Measurements from ENCODE around the gene LMCD1.
"Not testable (repeated sequence)": the region's sequence is repeated elsewhere in the genome, so short reads cannot be mapped to it uniquely, and the experiment has no call there.

LMCD1 gene

DNA sequence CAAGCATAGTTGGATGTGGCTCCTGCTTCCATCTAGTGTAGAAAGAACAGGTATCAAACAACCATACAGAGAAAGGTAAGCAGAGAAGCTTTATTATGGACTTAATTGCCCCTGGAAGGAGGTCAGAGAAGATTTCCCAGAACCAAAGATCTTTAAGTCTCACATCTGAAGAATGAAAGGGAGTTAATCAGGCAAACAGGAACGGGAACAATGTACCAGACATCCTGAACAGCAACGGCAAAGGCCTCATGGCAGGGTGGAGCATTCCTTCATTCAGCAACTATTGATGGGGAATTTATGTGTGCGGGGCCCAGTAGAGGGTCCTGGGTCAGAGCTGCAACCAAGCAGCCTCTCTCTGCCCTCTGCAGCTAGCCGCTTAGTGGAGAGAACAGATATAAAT lies 61.5 kb downstream of the LMCD1 start:
- no peak for DNase-seq

DNA sequence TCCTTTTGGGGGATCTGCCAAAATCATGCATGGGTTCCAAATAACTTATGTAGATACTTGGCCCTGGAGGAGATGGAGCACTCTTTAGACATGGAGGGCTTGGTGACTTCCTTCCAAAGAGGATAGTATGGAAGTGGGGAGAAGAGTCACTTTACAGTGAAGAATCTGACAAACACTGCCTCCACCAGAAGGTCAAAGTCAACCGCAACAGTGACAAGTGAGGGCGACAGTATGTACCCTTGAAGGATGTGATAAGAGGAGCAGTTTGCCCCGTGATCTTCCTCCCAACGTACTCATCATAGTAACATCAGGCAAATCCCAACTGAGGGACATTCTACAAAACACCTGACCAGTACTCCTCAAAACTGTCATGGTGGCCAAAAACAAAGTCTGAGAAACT lies 62.0 kb downstream of the LMCD1 start:
- no peak for DNase-seq

DNA sequence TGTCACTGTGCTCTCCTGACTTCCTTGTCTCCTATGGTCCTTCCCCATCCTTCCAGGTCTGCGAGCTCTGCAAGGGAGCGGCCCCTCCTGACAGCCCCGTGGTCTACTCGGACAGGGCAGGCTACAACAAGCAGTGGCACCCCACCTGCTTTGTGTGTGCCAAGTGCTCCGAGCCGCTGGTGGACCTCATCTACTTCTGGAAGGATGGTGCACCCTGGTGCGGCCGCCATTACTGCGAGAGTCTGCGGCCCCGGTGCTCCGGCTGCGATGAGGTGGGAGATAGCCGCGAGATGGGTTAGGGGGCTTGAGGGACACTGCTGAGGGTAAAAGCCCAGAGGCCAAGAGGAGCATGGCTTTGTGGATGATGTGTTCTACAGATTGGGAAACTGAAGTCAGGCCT lies 63.8 kb downstream of the LMCD1 start:
- no peak for DNase-seq

DNA sequence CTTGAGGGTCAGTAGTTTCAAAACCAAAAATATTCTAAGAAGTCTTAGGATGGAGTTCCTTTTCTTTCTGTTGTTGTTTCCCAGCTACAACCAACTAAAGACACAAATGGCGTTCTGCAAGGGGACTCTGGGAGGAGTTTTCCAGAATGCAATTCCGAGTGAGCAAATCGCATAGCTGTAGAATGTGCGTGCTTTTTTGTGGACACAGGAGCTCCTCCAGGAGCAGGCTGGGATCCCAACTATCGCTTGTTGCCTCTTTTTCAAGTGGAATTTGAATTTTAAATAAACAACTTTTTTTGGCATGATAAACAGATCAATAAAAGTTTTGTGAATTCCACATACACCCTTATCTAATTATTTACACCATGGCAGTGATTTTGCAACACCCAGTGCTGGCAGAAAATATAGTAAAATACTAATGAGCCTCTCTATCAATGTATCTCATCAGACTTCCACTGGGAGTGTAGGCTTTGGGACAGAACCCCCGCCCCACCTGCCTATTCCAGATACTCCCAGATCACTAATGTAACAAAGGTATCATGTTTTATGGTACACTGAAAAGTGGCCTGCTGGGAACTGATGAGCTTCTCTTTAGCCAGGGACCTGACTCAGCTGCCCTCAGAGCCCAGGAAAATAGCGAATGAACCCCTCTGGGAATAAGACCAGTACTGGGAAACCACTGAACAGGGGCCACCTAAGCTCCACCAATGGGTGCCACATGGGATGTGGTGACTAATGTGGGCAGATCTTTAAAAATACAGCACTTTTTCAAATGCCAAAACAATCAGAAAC lies 66.4 kb downstream of the LMCD1 start:
- no peak for DNase-seq

DNA sequence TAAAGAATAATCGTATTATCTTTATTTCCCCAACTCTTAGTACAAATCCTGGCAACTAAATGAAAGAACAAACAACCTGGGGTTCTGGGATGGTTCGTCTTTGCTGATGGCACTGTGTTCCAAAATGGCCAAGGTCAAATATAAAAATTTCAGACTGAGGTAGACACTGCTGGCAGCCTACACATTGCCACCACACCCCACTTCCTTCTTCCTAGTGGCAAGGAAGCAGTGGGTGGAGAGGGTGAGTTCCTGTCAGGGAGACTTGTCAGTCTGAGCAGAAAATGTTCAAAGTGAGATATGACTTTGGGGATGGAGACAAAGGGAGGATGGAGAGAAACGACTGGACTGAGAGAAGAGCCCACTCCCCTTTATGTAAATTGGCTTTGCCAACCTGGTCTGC lies 69.6 kb downstream of the LMCD1 start:
- no peak for DNase-seq

DNA sequence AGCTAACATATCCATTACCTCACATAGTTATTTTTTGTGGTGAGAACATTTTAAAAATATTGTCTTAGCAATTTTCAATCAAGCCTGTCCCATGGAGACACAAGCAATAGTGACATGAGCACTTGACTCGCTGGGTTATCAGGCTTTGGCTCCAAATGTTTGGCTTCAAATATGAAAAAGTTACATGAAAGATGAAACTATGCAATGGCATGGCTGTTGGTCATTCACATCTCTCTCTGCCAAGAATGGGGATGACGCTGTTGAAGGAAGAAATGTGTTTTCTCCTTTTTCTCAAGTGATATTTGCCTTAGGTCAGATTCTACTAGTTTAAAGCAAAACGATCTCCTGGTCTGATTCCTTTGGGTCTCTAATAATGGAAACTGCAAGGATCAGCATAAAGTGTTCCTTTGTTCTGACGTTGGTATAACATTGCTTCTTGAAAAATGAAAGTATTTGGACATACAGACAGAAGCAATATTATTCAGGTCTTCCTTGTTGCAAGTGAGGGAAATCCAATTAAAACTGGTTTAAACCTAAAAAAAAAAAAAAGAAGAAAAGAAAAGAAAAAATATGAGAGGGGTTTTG lies 71.8 kb downstream of the LMCD1 start:
- no peak for DNase-seq

DNA sequence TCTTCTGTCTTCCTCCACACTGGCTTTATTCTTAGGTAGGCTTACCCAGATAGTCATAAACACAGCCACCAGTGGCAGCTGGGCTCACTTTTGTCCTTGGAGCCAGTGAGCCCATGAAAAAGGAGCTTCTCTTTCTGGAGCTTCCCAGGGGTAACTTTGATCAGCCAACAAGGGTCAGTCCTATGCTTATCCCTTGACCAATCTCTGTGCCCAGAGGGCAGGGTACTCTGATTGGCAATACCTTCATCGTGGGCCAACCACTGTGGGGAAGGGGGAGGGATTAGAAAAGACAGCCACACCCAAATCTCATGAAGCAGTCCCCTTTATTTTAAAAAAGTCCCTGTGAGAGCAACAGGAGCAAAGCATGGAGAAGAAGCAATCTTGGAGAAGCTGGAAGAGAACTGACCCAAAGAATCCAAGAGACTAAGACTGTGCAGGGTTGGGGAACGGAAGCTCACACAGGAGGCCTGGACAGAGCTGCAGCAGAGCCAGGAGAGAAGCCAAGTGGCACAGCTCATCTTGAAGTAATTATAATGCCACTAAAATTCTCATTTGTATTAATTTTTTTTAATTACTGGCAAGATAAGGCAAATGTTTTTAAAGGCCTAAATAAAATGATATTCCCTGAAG lies 72.5 kb downstream of the LMCD1 start:
- no peak for DNase-seq

DNA sequence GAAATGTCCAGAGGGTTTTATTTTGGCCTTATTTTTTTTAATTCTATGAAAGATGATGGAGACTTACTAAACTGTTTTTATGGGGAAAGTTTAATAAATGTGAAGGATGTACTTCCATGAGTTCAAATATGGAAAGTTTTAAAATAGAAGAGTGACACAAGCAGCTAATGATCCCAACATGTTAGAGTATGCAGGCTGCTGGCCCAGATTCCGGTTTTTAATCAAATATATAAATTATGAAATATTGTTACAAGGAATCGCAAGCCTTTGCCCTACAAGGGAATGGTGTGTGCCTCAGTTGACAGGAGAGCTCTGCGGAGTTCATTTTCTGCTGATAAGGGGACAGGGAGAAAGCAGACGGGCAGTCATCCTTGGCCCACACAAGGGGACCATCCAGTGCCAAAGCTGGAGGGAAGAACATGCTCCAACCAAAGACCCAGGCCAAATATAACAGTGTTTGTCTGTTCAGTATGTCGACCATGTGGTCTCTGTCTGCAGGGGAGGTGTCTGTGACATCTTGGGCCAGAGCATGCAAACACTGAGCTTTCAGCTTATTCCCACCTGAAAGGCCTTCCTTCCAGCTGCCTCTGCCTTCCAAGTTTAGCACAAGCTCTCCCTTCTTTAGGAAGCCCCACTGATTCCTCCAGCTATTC lies 73.2 kb downstream of the LMCD1 start:
- DNase-seq: no peak

DNA sequence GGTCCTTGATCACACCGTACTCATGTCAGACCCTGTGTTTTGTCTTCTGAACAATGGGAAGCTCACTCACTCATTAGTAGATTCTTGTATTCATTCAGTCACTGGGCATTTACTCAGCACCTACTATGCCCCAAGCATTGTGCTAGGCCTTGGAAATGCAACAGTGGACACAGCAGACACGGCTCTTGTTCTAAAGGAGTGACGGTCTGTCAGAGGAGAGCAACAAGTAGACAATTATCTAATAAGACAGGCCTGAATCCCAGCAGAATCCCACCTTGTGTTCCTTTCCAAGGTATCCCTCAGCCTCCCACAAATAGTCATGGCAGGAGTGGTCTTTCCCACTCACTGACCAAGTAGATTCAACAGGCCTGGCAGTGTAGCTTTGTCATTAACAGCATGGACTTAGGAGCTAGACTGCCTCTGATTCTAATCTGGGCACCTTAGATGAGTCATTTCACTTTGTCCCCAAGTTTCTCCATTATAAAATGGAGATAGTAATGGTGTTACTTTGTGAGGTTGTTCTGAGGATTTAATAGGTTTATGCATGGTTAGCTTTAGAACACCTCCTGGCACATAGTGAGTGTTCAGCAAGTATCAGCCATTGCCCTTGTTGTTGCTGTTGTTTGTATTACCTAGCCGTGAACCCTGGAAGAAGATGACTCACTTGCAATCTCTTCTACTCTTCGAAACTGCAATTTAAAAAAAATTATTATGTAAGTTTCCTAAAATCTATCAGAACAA lies 73.9 kb downstream of the LMCD1 start:
- no peak for DNase-seq

DNA sequence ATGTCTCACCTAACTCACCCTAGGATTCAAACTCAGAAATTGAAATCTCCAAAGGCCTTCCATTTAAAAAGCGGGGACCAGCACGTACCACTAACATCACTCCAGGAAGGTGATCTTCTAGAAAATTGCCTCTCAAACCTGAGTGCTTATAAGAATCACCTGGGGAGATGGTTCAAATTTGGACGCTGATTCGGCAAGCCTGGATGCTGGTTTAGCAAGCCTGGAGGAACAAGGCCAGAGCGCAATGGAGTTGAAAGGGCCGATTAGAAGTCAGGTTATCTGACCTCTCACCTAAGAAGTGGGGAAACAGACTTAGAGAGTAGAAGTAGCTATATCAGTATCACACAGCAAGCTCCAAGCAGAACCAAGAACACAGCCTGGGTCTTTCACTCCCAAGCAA lies 74.8 kb downstream of the LMCD1 start:
- no peak for DNase-seq

DNA sequence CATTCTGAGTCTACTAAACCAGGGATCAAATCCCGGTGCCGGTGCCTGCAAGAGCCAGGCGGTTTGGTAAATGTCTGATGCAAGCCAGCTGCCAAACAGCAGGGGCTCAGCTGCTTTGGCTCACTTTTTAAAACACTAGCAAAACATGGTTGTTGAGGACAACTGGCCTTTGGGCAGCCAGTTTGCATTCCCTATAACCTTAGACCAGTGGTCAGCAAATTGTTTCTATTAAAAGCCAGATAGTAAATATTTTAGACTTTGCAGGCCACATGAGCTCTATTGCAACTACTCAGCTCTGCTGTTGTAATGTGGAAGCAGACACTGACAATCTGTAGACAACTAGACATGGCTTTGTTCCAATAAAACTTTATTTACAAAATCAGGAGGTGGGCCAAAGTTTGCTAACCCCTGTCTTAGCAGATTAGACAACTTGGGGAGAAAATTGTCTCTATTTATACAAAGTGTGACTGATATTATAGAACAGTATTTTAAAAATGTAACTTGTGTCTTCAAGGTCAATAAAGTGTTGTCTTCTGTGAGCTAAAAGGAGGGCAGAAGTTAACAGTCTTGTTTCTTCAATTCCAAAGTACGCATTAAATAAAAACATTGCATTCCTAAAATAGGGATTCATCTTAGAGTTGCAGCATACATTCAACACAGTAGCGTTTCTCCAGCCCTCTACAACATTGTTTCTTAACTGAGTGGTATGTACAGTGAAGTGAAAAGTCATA lies 75.4 kb downstream of the LMCD1 start:
- no peak for DNase-seq

DNA sequence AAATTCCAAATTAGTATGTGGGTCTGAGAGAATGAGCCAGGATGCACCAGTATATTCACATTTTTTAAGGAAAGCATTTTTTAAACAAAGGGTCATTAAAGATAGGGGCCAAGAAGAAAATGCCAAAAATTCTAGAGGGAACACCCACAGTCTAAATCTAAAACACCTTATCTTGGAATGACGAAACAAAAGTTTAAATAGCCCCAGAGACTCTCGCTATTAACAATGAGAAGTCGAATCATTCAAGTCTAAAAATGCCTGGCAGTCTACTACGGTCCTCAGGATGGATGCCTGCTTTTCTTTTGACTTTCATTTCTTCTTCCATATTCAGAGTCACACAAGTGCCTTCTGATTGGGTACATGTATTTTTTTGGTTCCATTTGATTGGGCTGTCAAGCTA lies 76.7 kb downstream of the LMCD1 start:
- no peak for DNase-seq

DNA sequence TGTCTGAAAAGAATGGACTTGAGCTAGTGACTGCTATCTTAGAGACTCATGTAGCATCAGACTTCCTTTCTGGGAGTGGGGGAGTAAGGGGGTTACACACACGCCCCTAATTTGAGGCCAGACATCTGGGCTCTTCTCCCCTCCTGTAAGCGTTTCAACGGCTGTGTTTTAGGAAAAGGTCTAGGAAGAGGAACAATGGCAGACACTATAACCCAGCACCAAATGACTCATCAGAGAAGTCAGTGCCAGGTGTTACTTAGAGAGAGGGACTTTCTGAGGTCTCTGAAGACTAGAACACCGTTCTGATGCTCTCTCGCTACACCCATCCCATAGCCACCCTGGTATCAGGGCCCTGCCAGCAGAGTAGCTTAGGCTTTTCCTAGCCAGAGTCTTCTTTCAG lies 77.5 kb downstream of the LMCD1 start:
- DNase-seq: no peak

DNA sequence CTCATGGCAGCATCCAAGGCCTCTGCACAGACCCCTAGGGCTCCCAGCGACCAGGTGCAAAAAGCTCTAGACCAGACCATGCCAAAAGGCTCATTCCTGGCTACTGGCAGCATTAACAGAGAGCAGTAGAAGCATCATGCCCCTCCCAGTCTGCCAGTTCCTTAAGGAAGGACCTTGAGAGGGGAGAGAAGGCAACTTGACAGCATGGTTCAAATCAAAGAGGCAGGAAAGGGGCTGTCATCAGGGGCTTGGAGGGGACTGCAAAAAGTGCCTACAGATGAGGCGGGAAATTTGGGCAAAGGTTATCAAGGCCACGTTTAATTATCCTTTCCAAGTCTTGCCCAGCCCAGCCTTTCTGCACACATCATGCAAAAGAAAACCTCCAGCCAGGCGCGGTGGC lies 78.3 kb downstream of the LMCD1 start:
- no peak for DNase-seq

DNA sequence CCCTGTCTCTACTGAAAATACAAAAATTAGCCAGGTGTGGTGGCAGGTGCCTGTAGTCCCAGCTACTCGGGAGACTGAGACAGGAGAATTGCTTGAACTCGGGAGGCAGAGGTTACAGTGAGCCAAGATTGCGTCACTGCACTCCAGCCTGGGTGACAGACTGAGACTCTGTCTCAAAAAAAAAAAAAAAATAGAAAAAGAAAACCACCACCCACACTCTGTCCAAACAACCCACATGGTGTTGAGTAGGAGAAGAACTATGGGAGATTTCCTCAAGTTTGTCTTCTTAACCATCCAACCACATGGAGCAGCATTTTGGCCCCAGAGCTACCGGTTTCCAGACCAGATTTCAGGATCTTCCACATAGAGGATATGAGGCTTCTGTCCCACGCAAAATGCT lies 78.8 kb downstream of the LMCD1 start:
- DNase-seq: not testable (repeated sequence)

DNA sequence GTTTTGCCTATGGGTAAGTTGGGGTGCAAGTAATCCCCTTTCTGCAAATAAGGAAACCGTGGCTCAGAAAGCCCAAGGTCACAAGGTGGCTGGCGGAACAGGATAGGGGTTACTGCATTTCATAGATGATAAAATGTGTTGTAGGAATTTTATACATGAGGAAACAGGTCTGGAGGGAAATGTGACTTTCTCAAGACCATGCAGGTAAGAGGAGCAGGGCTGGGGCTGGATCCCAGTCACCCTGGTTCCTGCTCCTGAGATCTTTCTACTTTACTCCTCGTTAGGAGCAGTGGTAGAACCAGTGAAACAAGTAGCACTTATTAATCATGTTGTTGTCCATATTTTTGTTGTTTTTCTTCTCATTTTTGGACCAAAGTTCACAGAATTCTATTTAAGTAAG lies 79.8 kb downstream of the LMCD1 start:
- DNase-seq: no peak

DNA sequence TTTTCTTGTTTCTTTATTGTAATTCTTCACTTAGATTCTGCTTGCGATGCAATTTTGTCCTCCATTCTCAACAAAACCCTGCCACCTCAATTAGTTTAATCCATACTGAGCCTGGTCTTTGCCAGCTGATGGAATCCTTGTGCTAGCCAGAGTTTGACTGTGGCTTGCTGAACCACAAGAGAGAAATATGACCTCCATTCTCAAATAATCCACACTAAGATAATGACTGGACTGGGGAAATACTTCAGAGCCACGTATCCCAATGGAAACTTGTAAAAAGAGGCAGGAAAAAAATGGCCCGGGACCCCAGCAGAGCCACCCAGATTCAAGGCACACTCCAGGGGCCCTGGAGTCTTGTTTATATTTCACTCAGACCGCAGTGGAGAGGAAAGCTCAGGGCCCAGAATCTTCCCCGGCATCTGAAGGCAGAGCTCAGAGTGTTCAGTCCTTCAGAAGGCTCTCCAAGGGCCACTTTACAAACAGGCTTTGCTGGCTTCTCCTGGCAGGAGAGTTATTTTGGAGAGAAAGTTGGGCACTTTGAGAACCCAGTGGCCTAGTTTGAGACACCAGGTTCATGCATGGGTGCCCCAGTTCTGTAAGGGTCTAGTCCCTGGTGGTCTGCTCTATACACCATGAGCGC lies 80.3 kb downstream of the LMCD1 start:
- no peak for DNase-seq

DNA sequence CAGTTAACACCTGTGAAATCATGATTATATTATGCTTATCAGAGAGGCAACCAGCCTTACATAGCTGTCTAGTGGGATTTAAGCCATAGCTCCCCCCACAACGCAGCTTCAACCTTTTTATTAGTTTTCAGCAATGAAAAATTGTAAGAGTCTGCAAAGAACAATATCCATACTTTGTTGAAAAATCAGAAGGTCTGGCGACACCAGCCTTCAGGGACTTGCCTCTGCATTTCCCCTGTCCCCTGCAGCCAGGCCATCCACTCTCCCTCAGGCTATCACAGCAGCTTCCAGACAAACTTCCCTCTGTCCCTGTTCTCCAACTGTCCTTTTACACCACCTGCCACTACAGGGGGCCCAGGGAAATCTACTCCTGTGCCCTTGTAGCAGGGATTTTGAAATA lies 83.0 kb downstream of the LMCD1 start:
- DNase-seq: no peak

DNA sequence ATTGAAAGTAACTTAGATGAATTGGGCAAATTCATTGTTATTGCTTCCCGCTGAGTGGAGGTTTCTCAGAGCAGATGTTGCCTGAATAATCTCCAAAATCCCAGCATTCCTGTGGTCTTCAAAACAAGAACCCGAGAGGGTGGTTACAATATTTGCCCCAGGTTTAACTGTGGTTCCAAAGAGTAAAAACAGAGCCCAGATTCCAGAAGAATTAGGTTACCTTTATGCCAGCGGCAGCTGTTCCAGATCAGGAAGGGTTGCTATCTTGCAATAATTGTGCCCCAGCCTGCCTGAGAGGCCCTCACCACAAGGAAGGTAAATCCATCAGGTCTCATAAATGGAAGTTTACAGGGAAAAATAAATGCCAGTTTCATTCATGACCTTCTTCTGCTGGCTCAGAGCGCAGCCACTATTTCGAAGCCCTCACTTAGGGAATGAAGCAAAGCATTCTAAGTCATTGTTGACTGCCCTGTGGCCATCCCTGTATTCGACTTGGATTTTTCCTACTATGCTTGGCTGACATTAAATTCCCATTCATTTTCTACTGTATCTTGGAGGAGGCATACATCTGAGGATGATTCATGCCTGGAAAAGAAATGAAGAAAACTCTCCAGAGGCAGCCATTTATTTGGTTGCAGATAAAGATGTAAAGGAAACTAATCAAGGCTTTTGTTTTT lies 88.4 kb downstream of the LMCD1 start:
- no peak for DNase-seq

DNA sequence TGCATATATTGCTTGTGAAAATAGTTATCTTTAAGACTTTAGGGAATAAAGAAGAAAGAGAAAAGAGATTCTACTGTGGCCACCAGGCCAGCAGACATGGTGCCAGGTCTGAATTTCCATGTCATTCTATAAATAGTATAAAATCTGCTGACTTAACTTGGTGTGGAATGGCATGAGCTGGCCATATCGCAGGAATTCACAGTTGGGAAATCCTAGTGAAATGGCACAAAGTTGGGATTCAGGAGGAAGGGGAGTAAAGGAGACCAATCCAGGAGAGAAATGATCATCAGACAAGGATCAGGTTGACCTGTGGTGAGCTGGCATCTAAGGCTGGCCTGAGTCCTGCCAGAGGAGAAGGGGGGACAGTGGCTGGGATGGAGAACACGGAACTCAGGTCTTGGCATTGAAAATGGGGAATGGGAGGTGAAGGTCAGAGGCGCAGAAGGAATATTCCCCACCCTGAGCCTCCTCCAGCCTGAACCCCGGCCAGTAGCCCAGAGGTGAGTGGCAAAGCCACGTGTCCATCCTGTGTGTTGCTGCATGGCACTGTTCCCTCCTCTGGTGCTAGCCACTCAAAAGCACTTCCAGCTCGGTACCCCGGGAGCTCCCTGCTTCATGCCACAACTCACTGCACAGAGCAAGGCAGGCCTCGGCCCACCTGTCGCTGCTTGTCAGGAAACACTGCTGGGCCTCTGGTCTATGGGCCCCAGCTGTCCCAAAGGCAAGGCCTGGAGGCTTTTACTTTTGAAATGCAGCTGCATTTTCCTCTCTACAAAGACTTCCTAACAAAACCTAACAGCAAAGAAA lies 91.6 kb downstream of the LMCD1 start:
- DNase-seq: peak; percentile 87

All from femur (tissue), 1 donor.